Liver (tissue), 9 donors: ENCODE measurements around the gene ADARB1. TPM values are rescaled to one million over a fixed set of nuclear protein-coding genes. Genes with fewer than 3 reads are reported as not detected.

Source experiments
- DNase-seq: peaks from one replicate; pipeline ENCODE4 v3.0.0-alpha.2; 2017; ENCODE audit warnings: low spot score
- H3K27ac ChIP-seq, 2 donors: one replicate each; pipeline ENCODE4 v1.7.0; 2013; ENCODE audit warnings: inconsistent platforms in 2 of 2, low read length in 2 of 2, control low read depth in 1 of 2, low read depth in 1 of 2, mild to moderate bottlenecking in 1 of 2
- H3K27me3 ChIP-seq, 4 donors: one replicate each; pipeline versions ENCODE4 v1.6.1 to v1.7.0; 2013; ENCODE audit warnings: low read length in 3 of 4, inconsistent platforms in 1 of 4, mild to moderate bottlenecking in 1 of 4, moderate library complexity in 1 of 4; ENCODE audit not compliant: control insufficient read depth in 4 of 4, insufficient read depth in 4 of 4
- H3K36me3 ChIP-seq, 4 donors: one replicate each; pipeline versions ENCODE4 v1.6.1 to v1.7.0; 2013; ENCODE audit warnings: low read length in 3 of 4, mild to moderate bottlenecking in 3 of 4, low read depth in 1 of 4, moderate library complexity in 1 of 4; ENCODE audit not compliant: control insufficient read depth in 4 of 4, insufficient read depth in 3 of 4
- H3K4me1 ChIP-seq, 4 donors: one replicate each; pipeline versions ENCODE4 v1.6.1 to v1.7.0; 2013; ENCODE audit warnings: low read length in 3 of 4, mild to moderate bottlenecking in 3 of 4, moderate library complexity in 1 of 4; ENCODE audit not compliant: control insufficient read depth in 4 of 4, insufficient read depth in 4 of 4
- H3K4me3 ChIP-seq, 3 donors: one replicate each; pipeline versions ENCODE4 v1.6.1 to v1.7.0; 2013; ENCODE audit warnings: low read length in 3 of 3, control low read depth in 1 of 3, low read depth in 1 of 3, mild to moderate bottlenecking in 1 of 3
- H3K9ac ChIP-seq, 2 donors: one replicate each; pipeline ENCODE4 v1.7.0; 2013; ENCODE audit warnings: low read length in 2 of 2, mild to moderate bottlenecking in 2 of 2, moderate library complexity in 2 of 2, control low read depth in 1 of 2, low read depth in 1 of 2
- H3K9me3 ChIP-seq, 4 donors: one replicate each; pipeline versions ENCODE4 v1.6.1 to v1.7.0; 2013; ENCODE audit warnings: low read length in 3 of 4; ENCODE audit not compliant: control insufficient read depth in 4 of 4
- ATF3 ChIP-seq: IDR thresholded peaks from 2 replicates; pipeline ENCODE4 v1.6.1; 2016; ENCODE audit warnings: antibody characterized with exemption
- EGR1 ChIP-seq, 2 donors: IDR thresholded peaks; 2 replicates each; pipeline ENCODE4 v1.6.1; 2016 to 2018; ENCODE audit warnings: antibody characterized with exemption in 2 of 2, low read depth in 2 of 2
- FOXA1 ChIP-seq: IDR thresholded peaks from 2 replicates; pipeline ENCODE4 v1.6.1; 2016; ENCODE audit warnings: antibody characterized with exemption
- FOXA2 ChIP-seq: IDR thresholded peaks from 2 replicates; pipeline ENCODE4 v1.6.1; 2016; ENCODE audit warnings: antibody characterized with exemption
- GABPA ChIP-seq, 2 donors: IDR thresholded peaks in 1 of 2; conservative IDR thresholded peaks in 1 of 2; 2 replicates each; pipeline ENCODE4 v1.6.1; 2016; ENCODE audit warnings: antibody characterized with exemption in 2 of 2, mild to moderate bottlenecking in 1 of 2, moderate library complexity in 1 of 2
- HNF4A ChIP-seq, 2 donors: conservative IDR thresholded peaks; 2 replicates each; pipeline ENCODE4 v1.6.1; 2016; ENCODE audit warnings: antibody characterized with exemption in 2 of 2, mild to moderate bottlenecking in 2 of 2
- HNF4G ChIP-seq: IDR thresholded peaks from 2 replicates; pipeline ENCODE4 v1.6.1; 2016; ENCODE audit warnings: antibody characterized with exemption
- JUND ChIP-seq, 2 donors: IDR thresholded peaks; 2 replicates each; pipeline ENCODE4 v1.6.1; 2016; ENCODE audit warnings: antibody characterized with exemption in 2 of 2
- NR2F2 ChIP-seq: IDR thresholded peaks from 2 replicates; pipeline ENCODE4 v1.6.1; 2016; ENCODE audit warnings: antibody characterized with exemption
- RAD21 ChIP-seq, 2 donors: IDR thresholded peaks; 2 replicates each; pipeline ENCODE4 v1.6.1; 2016; ENCODE audit warnings: antibody characterized with exemption in 2 of 2, mild to moderate bottlenecking in 2 of 2
- RXRA ChIP-seq, 2 donors: IDR thresholded peaks; 2 replicates each; pipeline ENCODE4 v1.6.1; 2017 to 2018; ENCODE audit warnings: antibody characterized with exemption in 2 of 2, mild to moderate bottlenecking in 1 of 2
- SP1 ChIP-seq: IDR thresholded peaks from 2 replicates; pipeline ENCODE4 v1.6.1; 2018; ENCODE audit warnings: antibody characterized with exemption, mild to moderate bottlenecking
- WGBS: extraction: QIAGEN DNeasy Blood & Tissue Kit; methylation state at CpG from one replicate; pipeline ENCODE4 v1.1.7; 2013; 5-methylcytosine and 5-hydroxymethylcytosine counted together
- polyA plus RNA-seq, 2 donors: library from polyadenylated mRNA; stranded (reverse) in 1 of 2; unstranded in 1 of 2; fragments of 200-250 nt in 1 of 2; fragments of >200 nt in 1 of 2; fragmentation: Nextera tagmentation in 1 of 2; extraction: Ambion mirVana in 1 of 2; gene quantifications; one replicate each; pipeline versions ENCODE4 v1.2.1 to v1.2.3, GENCODE V29; 2013 to 2015
- total RNA-seq, 2 donors: library from RNA; depleted of rRNA; stranded (reverse); fragments of >200 nt; gene quantifications; one replicate each; pipeline ENCODE4 v1.2.3, GENCODE V29; 2014
- TF ChIP-seq, protein P1 (sequence below): IDR thresholded peaks from 2 replicates; pipeline ENCODE4 v1.6.1; 2016; ENCODE audit warnings: antibody characterized with exemption, mild to moderate bottlenecking
- TF ChIP-seq, protein P2 (sequence below): IDR thresholded peaks from 2 replicates; pipeline ENCODE4 v1.6.1; 2016; ENCODE audit warnings: antibody characterized with exemption
- donor health status: healthy.
- donor health status: healthy.
- donor health status: healthy.
- donor health status: healthy.
- donor health status: healthy.

ADARB1 gene
- total and polyA plus RNA-seq, 4 donors, result 1.6 to 7.8 (median 2.9) TPM

GRCh38 chr21:45142469-45143308, 68.3 kb downstream of the ADARB1 start:
- Histone ChIP-seq H3K9ac (no peak overlapping the region), H3K27me3 (no peaks in the 10 kb centered on the region), H3K27ac (no peak overlapping the region), H3K4me1 (no peaks in the 10 kb centered on the region), H3K9me3 (no peaks in the 10 kb centered on the region), H3K4me3 (no peak overlapping the region), H3K36me3 (no peaks in the 10 kb centered on the region)
- 88% methylated on average over 12 of the region's 12 CpGs for WGBS
- TF ChIP-seq, protein P1, sequence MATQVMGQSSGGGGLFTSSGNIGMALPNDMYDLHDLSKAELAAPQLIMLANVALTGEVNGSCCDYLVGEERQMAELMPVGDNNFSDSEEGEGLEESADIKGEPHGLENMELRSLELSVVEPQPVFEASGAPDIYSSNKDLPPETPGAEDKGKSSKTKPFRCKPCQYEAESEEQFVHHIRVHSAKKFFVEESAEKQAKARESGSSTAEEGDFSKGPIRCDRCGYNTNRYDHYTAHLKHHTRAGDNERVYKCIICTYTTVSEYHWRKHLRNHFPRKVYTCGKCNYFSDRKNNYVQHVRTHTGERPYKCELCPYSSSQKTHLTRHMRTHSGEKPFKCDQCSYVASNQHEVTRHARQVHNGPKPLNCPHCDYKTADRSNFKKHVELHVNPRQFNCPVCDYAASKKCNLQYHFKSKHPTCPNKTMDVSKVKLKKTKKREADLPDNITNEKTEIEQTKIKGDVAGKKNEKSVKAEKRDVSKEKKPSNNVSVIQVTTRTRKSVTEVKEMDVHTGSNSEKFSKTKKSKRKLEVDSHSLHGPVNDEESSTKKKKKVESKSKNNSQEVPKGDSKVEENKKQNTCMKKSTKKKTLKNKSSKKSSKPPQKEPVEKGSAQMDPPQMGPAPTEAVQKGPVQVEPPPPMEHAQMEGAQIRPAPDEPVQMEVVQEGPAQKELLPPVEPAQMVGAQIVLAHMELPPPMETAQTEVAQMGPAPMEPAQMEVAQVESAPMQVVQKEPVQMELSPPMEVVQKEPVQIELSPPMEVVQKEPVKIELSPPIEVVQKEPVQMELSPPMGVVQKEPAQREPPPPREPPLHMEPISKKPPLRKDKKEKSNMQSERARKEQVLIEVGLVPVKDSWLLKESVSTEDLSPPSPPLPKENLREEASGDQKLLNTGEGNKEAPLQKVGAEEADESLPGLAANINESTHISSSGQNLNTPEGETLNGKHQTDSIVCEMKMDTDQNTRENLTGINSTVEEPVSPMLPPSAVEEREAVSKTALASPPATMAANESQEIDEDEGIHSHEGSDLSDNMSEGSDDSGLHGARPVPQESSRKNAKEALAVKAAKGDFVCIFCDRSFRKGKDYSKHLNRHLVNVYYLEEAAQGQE, result no peak
- TF ChIP-seq HNF4G (no peak), RAD21 (IDR thresholded peaks at IDR 0.05) (no peak), SP1 (no peak), JUND (IDR thresholded peaks at IDR 0.05) (no peak), FOXA1 (no peak), HNF4A (conservative IDR thresholded peaks at IDR 0.05) (no peak), RXRA (IDR thresholded peaks at IDR 0.05) (no peak), ATF3 (no peak), NR2F2 (no peak)
- TF ChIP-seq, protein P2, sequence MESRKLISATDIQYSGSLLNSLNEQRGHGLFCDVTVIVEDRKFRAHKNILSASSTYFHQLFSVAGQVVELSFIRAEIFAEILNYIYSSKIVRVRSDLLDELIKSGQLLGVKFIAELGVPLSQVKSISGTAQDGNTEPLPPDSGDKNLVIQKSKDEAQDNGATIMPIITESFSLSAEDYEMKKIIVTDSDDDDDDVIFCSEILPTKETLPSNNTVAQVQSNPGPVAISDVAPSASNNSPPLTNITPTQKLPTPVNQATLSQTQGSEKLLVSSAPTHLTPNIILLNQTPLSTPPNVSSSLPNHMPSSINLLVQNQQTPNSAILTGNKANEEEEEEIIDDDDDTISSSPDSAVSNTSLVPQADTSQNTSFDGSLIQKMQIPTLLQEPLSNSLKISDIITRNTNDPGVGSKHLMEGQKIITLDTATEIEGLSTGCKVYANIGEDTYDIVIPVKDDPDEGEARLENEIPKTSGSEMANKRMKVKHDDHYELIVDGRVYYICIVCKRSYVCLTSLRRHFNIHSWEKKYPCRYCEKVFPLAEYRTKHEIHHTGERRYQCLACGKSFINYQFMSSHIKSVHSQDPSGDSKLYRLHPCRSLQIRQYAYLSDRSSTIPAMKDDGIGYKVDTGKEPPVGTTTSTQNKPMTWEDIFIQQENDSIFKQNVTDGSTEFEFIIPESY, result no peak
- no peak for DNase-seq

DNA sequence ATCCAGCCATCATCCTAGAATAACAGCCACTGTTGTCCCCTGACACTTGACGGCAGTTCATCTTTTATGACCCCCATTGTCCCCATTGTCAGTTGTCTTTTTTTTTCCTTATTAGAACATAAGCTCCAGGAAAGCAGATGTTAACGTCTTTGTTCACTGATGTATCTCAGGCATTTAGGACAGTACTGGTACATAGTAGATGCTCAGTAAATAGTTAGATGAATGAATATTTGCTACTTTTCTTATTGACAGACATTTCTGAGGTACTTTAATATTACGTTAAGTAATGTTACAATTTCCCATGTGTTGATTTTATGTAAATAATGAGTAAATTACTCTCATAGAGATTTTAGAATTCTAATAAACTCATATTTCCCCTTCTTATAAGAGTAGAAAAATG, 69.5 kb downstream of the ADARB1 start:
- H3K4me1 ChIP-seq, result no peaks in the 10 kb centered on the region
- no peak overlapping the region for H3K9ac ChIP-seq
- H3K4me3 ChIP-seq, result no peak overlapping the region
- WGBS, result 65% methylated on average over 3 of the region's 3 CpGs
- no peak overlapping the region for H3K27ac ChIP-seq
- H3K36me3 ChIP-seq, result no peaks in the 10 kb centered on the region
- H3K27me3 ChIP-seq, result no peaks in the 10 kb centered on the region
- no peak for DNase-seq
- H3K9me3 ChIP-seq, result no peaks in the 10 kb centered on the region
- TF ChIP-seq FOXA2 (no peak), HNF4A (conservative IDR thresholded peaks at IDR 0.05) (no peak), FOXA1 (no peak), RXRA (IDR thresholded peaks at IDR 0.05) (no peak), SP1 (no peak), GABPA (IDR thresholded peaks at IDR 0.05 in 1 of 2, conservative IDR thresholded peaks at IDR 0.05 in 1 of 2) (no peak), HNF4G (no peak), EGR1 (IDR thresholded peaks at IDR 0.05; ENCODE audit: low read depth in 2 of 2) (no peak)
